Liver (tissue), 3 donors: ENCODE measurements around the gene LOXL4.

Experiments used
- CTCF ChIP-seq: fragments of 150-350 bp; IDR thresholded peaks from 2 replicates; pipeline ENCODE4 v1.5.1; 2017; ENCODE audit warnings: improper control_type of control experiment, low read depth, low read length; ENCODE audit not compliant: missing input control
- EGR1 ChIP-seq, 2 donors: IDR thresholded peaks; 2 replicates each; pipeline ENCODE4 v1.6.1; 2016 to 2018; ENCODE audit warnings: antibody characterized with exemption in 2 of 2, low read depth in 2 of 2
- GABPA ChIP-seq, 2 donors: IDR thresholded peaks in 1 of 2; conservative IDR thresholded peaks in 1 of 2; 2 replicates each; pipeline ENCODE4 v1.6.1; 2016; ENCODE audit warnings: antibody characterized with exemption in 2 of 2, mild to moderate bottlenecking in 1 of 2, moderate library complexity in 1 of 2
- HNF4G ChIP-seq: IDR thresholded peaks from 2 replicates; pipeline ENCODE4 v1.6.1; 2016; ENCODE audit warnings: antibody characterized with exemption
- JUND ChIP-seq, 2 donors: IDR thresholded peaks; 2 replicates each; pipeline ENCODE4 v1.6.1; 2016; ENCODE audit warnings: antibody characterized with exemption in 2 of 2
- MAX ChIP-seq: IDR thresholded peaks from 2 replicates; pipeline ENCODE4 v1.6.1; 2016; ENCODE audit warnings: antibody characterized with exemption
- SP1 ChIP-seq: IDR thresholded peaks from 2 replicates; pipeline ENCODE4 v1.6.1; 2018; ENCODE audit warnings: antibody characterized with exemption, mild to moderate bottlenecking
- TAF1 ChIP-seq: conservative IDR thresholded peaks from 2 replicates; pipeline ENCODE4 v1.6.1; 2016; ENCODE audit warnings: antibody characterized with exemption, mild to moderate bottlenecking
- ZBTB33 ChIP-seq: IDR thresholded peaks from 2 replicates; pipeline ENCODE4 v1.6.1; 2016; ENCODE audit warnings: antibody characterized with exemption
- donor health status: healthy.
- donor health status: healthy.

GRCh38 chr10:98240524-98240923 lies 27.5 kb downstream of the LOXL4 start:
- TF ChIP-seq TAF1: no peak
- no peak for TF ChIP-seq CTCF
- TF ChIP-seq HNF4G: no peak
- no peak for TF ChIP-seq MAX
- TF ChIP-seq GABPA (IDR thresholded peaks at IDR 0.05 in 1 of 2, conservative IDR thresholded peaks at IDR 0.05 in 1 of 2): no peak
- TF ChIP-seq SP1: no peak
- TF ChIP-seq ZBTB33: no peak
- TF ChIP-seq JUND (IDR thresholded peaks at IDR 0.05): no peak
- no peak for TF ChIP-seq EGR1 (IDR thresholded peaks at IDR 0.05; ENCODE audit: low read depth in 2 of 2)
